Dendritic cell treated with granulocyte-macrophage colony-stimulating factor and Interleukin-4, amounts not matched to agents 40 ng/mL and 50 ng/mL, for 4 days (primary cell): ENCODE measurements around the gene KIF6.

Experiments
- H3K27ac Mint-ChIP-seq: one replicate; pipeline ENCODE4 v1.8.0; 2022; ENCODE audit warnings: mild to moderate bottlenecking, mixed read lengths
- H3K27me3 Mint-ChIP-seq: one replicate; pipeline ENCODE4 v1.8.0; 2022; ENCODE audit warnings: mild to moderate bottlenecking, mixed read lengths
- H3K36me3 Mint-ChIP-seq: one replicate; pipeline ENCODE4 v1.8.0; 2022; ENCODE audit warnings: low read depth, mixed read lengths
- H3K4me1 Mint-ChIP-seq: one replicate; pipeline ENCODE4 v1.8.0; 2022; ENCODE audit warnings: low read depth, mixed read lengths
- H3K4me3 Mint-ChIP-seq: one replicate; pipeline ENCODE4 v1.8.0; 2022; ENCODE audit warnings: mild to moderate bottlenecking, moderate library complexity, mixed read lengths
- H3K9me3 Mint-ChIP-seq: one replicate; pipeline ENCODE4 v1.8.0; 2022; ENCODE audit warnings: mixed read lengths
- intact Hi-C: fragments of 100-400 bp; cut with micrococcal nuclease; formaldehyde crosslinking; loops from one replicate; pipeline ENCODE4 v1.15.0; 2022

The KIF6 gene

DNA sequence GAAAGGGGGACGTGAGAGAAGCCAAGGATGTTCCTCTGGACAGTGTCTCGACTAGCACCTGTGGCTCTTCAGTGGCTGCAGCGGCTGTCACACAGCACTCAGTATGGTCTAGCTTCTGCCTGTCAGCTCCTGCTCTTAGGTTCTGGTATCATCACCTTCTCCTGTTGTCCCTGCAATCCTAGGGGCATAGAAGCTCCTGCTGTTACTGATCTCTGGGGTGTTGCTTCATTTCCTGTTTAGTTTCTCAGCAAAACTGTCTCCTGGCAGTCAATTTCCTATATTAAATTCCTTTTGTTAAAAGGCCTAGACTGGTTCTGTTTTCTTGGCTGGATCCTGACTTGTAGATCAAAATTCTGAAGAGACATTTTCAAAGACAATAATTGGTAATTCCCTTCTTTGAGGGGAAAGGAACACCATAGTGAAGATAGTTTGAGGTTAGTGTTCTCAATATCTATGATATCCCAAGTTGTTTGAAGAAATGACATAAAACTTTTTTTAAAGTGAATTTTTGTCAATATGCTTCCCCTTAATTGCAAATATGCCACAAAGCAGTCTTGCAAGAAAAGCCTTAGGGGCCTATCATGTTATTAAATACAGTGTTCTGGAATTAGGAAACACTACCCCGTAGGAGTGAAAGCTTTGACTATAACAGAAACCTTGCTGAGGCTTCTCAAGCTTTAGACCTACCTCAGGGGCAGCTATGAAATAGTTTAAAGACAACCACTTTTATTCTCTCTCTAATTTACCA lies 148.5 kb downstream of the KIF6 start:
- Mint-ChIP-seq H3K27me3 (no peaks in the 10 kb centered on the region), H3K36me3 (no peaks in the 10 kb centered on the region), H3K4me1 (no peaks in the 10 kb centered on the region), H3K27ac (no peak overlapping the region), H3K9me3 (peaks cover 8% of the 10 kb centered on the region), H3K4me3 (no peak overlapping the region)
- intact Hi-C loops, result no loop called here

DNA sequence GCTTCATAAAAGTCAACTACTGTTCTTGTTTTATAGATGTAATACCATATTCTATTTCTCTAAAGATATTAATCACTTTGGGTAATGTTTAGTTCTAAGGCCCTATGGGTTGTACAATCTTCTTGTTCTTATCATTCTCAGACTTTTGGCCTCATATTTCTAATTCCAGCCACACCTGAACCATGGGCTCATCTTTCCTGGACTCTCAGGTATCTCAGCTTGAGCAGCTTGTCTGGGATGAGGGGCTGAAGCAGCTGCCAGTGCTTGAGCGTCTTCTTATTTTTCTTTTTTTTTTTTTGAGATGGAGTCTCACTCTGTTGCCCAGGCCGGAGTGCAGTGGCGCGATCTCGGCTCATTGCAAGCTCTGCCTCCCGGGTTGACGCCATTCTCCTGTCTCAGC lies 150.2 kb downstream of the KIF6 start:
- H3K4me1 Mint-ChIP-seq, result no peaks in the 10 kb centered on the region
- no peaks in the 10 kb centered on the region for H3K36me3 Mint-ChIP-seq
- no peaks in the 10 kb centered on the region for H3K27me3 Mint-ChIP-seq
- no peak overlapping the region for H3K27ac Mint-ChIP-seq
- peaks cover 8% of the 10 kb centered on the region for H3K9me3 Mint-ChIP-seq
- intact Hi-C loops, result no loop called here
- H3K4me3 Mint-ChIP-seq, result no peak overlapping the region

DNA sequence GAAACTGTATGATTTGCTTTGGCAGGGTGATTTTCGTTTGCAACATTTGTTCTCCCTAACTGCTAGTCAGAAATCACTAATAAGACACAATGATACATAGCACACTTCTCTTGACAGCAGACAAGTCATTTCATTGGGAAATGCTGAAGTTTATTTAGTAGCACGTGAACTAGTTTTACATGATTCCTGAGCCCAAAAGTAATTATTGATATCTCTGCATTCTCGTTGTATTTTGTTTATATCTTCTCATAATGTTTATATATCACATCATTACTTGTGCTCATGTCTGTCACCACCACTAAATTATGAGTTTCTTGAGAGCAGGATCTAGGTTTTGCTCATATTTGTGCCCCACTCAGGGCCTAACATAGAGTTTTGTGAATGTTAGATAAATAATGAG lies 151.7 kb downstream of the KIF6 start:
- no peak overlapping the region for H3K27ac Mint-ChIP-seq
- H3K27me3 Mint-ChIP-seq, result no peaks in the 10 kb centered on the region
- no peaks in the 10 kb centered on the region for H3K36me3 Mint-ChIP-seq
- H3K9me3 Mint-ChIP-seq, result peaks cover 8% of the 10 kb centered on the region
- H3K4me3 Mint-ChIP-seq, result no peak overlapping the region
- H3K4me1 Mint-ChIP-seq, result no peaks in the 10 kb centered on the region
- intact Hi-C loops, result no loop called here

DNA sequence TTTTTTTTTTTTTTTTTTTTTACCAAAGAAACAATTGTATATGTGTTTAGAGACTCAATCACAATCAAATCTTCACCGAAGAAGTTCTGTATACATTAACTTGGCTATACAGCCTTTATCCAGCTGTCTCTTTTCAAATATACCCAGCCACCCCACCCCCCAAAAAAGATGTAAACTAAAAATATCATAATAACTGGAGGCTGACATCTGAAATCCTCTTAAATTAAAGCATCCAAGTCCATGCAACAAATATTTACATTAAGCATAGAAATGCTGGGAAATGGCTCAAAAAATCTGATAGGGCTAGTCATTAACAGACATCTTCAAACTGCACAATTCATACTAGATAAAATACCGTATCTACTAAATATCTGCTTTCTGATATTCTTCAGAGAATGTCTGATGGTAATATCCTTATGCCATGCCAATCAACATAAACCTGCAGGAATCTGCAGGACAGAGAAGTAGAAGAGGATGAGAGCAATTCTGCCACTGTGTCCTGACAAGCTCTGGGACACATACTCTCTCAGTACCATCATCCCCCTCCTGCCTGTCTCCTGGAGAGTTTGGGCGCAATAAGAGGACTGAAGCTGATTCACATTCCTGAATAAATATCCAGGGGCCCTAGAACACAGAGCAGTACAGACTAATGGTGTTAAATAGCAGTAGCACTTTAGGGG lies 152.4 kb downstream of the KIF6 start:
- Mint-ChIP-seq H3K36me3 (no peaks in the 10 kb centered on the region), H3K27ac (no peak overlapping the region), H3K9me3 (peaks cover 8% of the 10 kb centered on the region), H3K4me3 (no peak overlapping the region), H3K27me3 (no peaks in the 10 kb centered on the region), H3K4me1 (no peaks in the 10 kb centered on the region)
- intact Hi-C loops, result no loop called here

DNA sequence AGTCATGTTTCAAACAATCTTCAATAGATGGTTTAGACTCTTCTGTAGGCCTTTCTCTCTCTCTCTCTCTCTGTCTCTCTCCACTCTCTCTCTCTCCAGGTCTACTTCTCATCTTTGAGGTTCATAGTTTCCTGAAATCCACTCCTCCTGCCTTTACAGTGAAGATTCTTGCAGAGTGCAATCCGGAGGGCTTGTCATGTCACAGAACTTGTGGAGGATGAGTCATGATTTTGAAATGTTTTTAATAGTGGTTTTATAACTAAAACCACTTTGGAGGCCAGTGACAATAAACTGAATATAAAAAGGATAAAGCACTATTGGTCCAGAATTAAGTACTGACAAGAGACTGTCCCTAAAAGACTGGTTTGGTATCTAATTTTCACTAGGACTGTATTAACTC lies 156.3 kb downstream of the KIF6 start:
- Mint-ChIP-seq H3K27ac (no peak overlapping the region), H3K4me3 (no peak overlapping the region), H3K4me1 (no peaks in the 10 kb centered on the region), H3K27me3 (no peaks in the 10 kb centered on the region), H3K36me3 (no peaks in the 10 kb centered on the region), H3K9me3 (no peaks in the 10 kb centered on the region)
- intact Hi-C loops, result no loop called here

DNA sequence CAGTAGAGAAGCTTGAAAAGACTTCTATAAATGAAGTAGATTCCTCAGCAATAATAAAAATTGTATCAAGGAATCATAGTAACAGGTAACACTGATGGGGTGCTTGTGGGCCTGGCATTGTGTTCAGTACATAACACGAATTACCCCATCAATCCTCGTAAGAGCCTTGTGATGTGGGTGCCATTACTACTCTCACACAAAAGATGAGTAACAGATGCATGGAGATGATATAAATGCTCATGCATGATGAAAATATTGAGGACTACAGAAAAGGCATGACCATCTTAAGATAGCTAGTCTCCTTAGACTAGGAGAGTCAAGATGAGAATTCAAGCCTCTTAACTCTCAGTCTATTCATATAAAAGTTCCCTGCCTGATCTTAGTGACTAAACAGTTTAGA lies 158.1 kb downstream of the KIF6 start:
- no peaks in the 10 kb centered on the region for H3K4me1 Mint-ChIP-seq
- no peaks in the 10 kb centered on the region for H3K36me3 Mint-ChIP-seq
- no peaks in the 10 kb centered on the region for H3K9me3 Mint-ChIP-seq
- intact Hi-C loops, result no loop called here
- H3K27me3 Mint-ChIP-seq, result no peaks in the 10 kb centered on the region
- H3K27ac Mint-ChIP-seq, result no peak overlapping the region
- H3K4me3 Mint-ChIP-seq, result no peak overlapping the region

DNA sequence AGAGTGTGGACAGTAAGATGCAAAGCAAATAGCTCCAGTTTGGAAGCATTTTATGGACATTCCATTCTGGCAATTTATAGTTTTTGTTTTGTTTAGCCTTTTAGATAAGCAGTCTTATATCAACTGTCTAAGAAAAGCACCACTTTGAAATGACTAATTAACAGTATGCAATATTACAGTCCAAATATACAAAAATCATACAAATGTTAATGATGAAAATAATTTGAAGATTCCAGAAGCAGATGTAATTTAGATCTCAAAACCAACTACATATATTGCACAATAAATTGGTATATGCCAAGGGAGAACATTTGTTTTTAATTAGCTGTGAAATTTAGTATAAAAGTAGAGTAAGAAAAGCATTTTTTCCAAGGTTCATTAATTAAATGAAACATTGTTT lies 158.8 kb downstream of the KIF6 start:
- H3K27ac Mint-ChIP-seq, result no peak overlapping the region
- intact Hi-C loops, result no loop called here
- no peaks in the 10 kb centered on the region for H3K27me3 Mint-ChIP-seq
- H3K36me3 Mint-ChIP-seq, result no peaks in the 10 kb centered on the region
- no peak overlapping the region for H3K4me3 Mint-ChIP-seq
- no peaks in the 10 kb centered on the region for H3K4me1 Mint-ChIP-seq
- no peaks in the 10 kb centered on the region for H3K9me3 Mint-ChIP-seq

DNA sequence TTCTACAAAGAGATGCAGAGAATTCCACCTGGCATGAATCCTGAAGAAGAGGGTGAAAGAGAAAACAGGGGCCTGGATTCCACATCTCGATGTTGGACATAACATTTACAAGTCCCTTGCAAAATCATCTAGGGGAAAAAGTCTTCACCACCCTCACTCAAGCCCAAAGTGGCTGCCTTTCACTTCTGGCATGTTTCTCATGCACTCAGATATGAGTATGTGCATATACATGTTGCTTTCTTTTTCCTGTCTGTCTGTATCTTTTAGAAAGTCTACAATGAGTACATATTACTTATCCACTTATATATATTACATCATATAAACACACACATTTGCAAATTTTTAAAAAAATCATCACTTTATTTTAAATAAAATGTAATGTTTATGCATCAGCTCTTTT lies 159.3 kb downstream of the KIF6 start:
- Mint-ChIP-seq H3K4me1 (no peaks in the 10 kb centered on the region), H3K36me3 (no peaks in the 10 kb centered on the region), H3K9me3 (no peaks in the 10 kb centered on the region), H3K27ac (no peak overlapping the region), H3K4me3 (no peak overlapping the region), H3K27me3 (no peaks in the 10 kb centered on the region)
- intact Hi-C loops, result no loop called here

DNA sequence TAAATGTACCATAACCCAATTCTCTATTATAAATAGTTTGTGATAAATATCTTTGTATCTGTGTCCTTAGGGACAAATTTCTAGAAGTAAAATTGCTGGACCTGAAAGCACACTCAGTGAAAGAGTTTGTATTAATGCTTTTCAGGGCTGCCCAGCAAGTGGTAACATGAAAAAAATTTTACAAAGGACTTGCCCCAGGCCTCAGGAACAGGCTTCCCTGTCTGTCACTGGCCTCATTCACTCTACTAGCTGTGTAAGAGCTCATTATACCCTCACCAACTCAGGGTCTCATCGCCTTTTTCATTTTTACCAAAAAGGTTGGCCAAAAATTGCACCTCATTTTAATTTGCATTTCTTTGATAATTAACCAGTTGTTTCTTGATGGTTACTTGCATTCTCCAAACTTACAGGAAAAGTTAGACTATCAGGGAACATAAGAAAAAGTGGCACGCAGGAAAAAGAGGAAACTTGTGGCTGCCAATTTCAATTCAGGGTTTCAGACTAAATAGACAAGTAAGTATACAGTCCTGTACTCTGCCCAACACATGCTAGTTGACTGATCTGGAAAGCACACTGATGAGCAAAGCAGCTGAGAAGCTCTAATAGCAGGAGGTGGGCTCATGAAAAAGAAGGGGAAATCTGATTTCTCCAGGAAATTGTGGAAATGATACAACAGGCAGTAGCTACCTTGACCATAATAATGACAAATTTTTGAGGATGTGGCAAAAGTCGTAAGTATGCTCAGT lies 161.5 kb downstream of the KIF6 start:
- Mint-ChIP-seq H3K4me3 (no peak overlapping the region), H3K4me1 (no peaks in the 10 kb centered on the region), H3K27me3 (no peaks in the 10 kb centered on the region), H3K36me3 (no peaks in the 10 kb centered on the region), H3K9me3 (no peaks in the 10 kb centered on the region), H3K27ac (no peak overlapping the region)
- intact Hi-C loops, result no loop called here

DNA sequence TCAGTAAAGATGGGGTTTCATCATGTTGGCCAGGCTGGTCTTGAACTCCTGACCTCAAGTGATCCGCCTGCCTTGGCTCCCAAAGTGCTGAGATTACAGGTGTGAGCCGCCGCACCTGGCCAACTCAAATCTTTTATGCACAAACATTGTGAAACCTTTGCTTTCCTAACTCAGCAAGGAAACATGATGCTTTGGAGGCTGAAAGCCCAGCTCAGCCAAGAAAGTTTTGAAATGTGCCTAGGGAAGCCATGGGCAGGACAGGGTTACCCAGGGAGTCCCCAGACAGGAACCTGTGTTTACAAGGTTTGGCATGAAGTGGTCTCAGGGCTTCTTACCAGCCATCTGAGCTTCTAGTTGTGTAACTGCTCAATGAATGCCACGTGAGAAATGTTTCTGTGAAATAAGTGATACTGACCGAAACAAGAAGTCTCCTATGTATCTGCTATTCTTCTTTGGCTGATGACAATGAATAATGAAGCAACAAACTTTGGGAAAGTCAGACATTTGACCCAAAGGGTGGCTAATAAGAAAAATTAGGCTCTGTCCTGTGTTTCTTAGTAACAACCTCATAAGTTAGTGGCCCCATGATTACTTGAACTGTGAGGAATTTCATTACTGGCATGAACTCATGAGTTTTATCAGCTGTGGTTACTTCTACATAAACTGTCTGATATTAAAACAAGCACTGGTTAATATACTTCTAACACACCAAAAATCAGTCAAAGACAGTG lies 163.5 kb downstream of the KIF6 start:
- Mint-ChIP-seq H3K4me3 (no peak overlapping the region), H3K4me1 (no peaks in the 10 kb centered on the region)

DNA sequence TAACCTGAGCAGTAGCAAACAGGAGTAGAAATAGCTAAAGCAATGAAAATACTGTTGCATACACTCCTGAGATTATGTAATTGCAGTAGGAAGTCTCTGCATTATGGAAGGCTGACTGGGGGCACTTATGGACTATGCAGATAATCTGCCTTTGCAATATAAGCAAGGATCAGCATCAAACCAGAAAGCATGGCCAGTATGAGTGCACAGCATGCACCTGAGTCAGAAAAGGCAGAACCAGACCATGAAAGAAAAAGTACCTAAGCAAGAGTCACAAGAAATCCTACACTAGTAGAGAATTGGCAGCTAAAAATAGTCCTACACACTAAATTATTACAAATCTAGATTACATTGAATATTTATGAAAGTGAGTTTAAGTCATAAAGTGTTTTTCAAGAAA lies 164.3 kb downstream of the KIF6 start:
- no peaks in the 10 kb centered on the region for H3K27me3 Mint-ChIP-seq
- H3K27ac Mint-ChIP-seq, result no peak overlapping the region
- H3K4me3 Mint-ChIP-seq, result no peak overlapping the region
- H3K36me3 Mint-ChIP-seq, result no peaks in the 10 kb centered on the region
- intact Hi-C loops, result no loop called here
- H3K4me1 Mint-ChIP-seq, result no peaks in the 10 kb centered on the region
- no peaks in the 10 kb centered on the region for H3K9me3 Mint-ChIP-seq

More for the DNA sequence above, 163.5 kb downstream of the KIF6 start:
- Mint-ChIP-seq H3K27me3 (no peaks in the 10 kb centered on the region), H3K36me3 (no peaks in the 10 kb centered on the region), H3K27ac (no peak overlapping the region), H3K9me3 (no peaks in the 10 kb centered on the region)
- intact Hi-C loops, result no loop called here

DNA sequence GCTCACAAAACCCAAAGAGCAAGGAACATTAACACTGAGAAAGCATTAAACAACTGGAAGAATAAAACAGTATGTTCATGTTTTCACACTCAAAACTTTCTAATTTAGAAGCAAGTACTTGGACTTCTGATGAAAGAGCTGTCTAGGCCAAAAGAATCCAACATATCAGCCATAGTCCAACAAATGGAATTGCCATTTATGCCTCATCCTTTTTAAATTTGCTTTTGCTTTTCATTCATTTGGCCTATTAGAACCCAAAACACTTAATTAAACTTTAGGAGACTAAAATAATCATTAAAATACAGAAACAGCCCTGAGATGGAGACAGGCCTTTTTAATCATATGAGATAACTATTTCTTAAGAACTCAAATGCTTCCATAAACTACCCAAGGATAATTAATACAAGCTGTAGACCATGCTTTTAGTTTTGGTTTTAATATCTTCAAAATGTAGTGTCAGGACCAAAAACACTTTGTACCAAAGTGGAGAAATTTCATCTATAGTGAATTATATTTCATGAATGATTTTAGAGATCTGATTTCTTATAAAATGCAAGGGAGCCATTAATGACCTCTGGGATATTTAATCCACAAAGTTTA lies 166.5 kb downstream of the KIF6 start:
- H3K4me1 Mint-ChIP-seq, result no peaks in the 10 kb centered on the region
- intact Hi-C loops, result no loop called here
- H3K36me3 Mint-ChIP-seq, result no peaks in the 10 kb centered on the region
- H3K27ac Mint-ChIP-seq, result no peak overlapping the region
- H3K4me3 Mint-ChIP-seq, result no peak overlapping the region
- no peaks in the 10 kb centered on the region for H3K9me3 Mint-ChIP-seq
- no peaks in the 10 kb centered on the region for H3K27me3 Mint-ChIP-seq

DNA sequence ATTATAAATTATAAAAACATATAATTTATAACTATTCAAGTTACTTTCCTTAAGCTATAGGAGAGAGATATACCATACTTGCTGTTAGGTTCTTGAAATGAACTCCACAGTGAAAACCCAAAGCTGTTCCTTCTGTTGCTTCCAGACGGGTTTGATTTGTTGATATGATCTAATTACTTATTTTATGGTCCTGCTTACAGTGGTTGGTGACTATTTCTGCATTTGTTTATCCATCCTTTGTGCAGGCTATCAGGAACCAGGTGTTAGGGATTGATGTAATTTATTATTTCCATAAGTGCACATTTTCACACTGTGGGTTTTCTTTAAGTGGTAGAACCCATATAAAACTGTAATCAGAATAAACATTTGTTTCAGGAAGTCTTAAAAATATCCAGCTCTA lies 167.1 kb downstream of the KIF6 start:
- Mint-ChIP-seq H3K27ac (no peak overlapping the region), H3K36me3 (no peaks in the 10 kb centered on the region)

DNA sequence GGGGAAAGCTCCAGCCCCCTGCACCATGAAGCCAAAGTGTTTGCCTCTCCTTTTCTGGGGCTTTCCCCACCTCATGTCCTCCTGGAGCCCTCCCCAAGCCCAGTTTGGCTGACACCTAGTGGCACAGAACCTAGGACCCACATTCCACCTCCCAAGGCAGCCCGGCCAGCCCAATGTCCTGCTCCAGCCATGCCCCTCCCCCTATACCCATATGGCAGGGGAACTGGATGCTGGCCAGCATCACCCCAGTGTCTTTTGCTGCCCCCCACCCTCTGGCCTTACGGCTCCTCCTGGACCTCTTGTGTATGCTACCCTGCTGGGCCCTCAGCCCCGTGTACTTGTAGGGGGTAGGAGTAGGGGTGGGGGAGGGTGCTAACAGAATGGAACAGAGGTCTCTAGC lies 170.1 kb downstream of the KIF6 start:
- peaks cover 2% of the 10 kb centered on the region for H3K27me3 Mint-ChIP-seq
- no peak overlapping the region for H3K27ac Mint-ChIP-seq
- no peaks in the 10 kb centered on the region for H3K36me3 Mint-ChIP-seq
- no peak overlapping the region for H3K4me3 Mint-ChIP-seq
- intact Hi-C loops, result no loop called here
- no peaks in the 10 kb centered on the region for H3K9me3 Mint-ChIP-seq
- H3K4me1 Mint-ChIP-seq, result no peaks in the 10 kb centered on the region

More for the DNA sequence above, 167.1 kb downstream of the KIF6 start:
- intact Hi-C loops, result no loop called here
- Mint-ChIP-seq H3K4me1 (no peaks in the 10 kb centered on the region), H3K27me3 (no peaks in the 10 kb centered on the region), H3K4me3 (no peak overlapping the region), H3K9me3 (no peaks in the 10 kb centered on the region)
